ENCODE data around the gene IQSEC2.
A peak's percentile ranks its signal among the peaks of the same experiment; 100 is the strongest.

Gene IQSEC2

DNA sequence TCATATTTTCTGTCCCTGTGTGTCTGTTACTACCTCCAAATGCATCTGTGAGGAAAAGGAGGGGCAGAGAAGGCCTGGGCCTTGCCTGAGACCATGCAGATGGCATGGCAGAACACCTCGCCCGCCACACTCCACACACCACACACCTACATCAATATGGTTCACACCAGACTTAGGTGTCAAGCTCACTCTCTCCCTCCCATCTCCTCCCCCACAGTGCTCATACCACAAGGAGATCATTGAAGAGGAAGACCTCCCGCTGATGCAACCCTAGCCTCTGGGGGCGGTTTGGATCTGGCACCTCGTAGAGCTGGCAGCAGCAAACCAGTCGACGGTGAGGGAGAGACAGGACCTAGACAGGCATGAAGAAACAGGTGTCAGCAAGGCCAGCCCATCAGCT lies 39.8 kb downstream of the IQSEC2 start:
- no peaks in the 10 kb centered on the region for H3K9me2 ChIP-seq (ENCODE audit: low read depth, low read length)
- no peak overlapping the region for H3K9ac ChIP-seq (ENCODE audit: low read length)
- no peaks in the 10 kb centered on the region for H3K79me2 ChIP-seq (ENCODE audit: insufficient read depth, low read length)
- no peaks in the 10 kb centered on the region for H3K36me3 ChIP-seq (ENCODE audit: insufficient read depth, low read length)
- no peak overlapping the region for H3K4me2 ChIP-seq (ENCODE audit: low read length)
- no peaks in the 10 kb centered on the region for H3K4me1 ChIP-seq (ENCODE audit: insufficient read depth, low read length, severe bottlenecking)
- TF ChIP-seq EZH2 (IDR thresholded peaks at IDR 0.05; ENCODE audit: borderline replicate concordance, low read length), result no peak
- TF ChIP-seq, protein P1, sequence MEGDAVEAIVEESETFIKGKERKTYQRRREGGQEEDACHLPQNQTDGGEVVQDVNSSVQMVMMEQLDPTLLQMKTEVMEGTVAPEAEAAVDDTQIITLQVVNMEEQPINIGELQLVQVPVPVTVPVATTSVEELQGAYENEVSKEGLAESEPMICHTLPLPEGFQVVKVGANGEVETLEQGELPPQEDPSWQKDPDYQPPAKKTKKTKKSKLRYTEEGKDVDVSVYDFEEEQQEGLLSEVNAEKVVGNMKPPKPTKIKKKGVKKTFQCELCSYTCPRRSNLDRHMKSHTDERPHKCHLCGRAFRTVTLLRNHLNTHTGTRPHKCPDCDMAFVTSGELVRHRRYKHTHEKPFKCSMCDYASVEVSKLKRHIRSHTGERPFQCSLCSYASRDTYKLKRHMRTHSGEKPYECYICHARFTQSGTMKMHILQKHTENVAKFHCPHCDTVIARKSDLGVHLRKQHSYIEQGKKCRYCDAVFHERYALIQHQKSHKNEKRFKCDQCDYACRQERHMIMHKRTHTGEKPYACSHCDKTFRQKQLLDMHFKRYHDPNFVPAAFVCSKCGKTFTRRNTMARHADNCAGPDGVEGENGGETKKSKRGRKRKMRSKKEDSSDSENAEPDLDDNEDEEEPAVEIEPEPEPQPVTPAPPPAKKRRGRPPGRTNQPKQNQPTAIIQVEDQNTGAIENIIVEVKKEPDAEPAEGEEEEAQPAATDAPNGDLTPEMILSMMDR (IDR thresholded peaks at IDR 0.05; ENCODE audit: low read length), result no peak
- H3K27me3 ChIP-seq (ENCODE audit: insufficient read depth, low read length), result no peaks in the 10 kb centered on the region
- H3K4me3 ChIP-seq (ENCODE audit: low read depth, low read length, poor library complexity, severe bottlenecking), result no peak overlapping the region
- no peaks in the 10 kb centered on the region for H4K20me1 ChIP-seq (ENCODE audit: insufficient read depth, low read length)
- H3F3A ChIP-seq (ENCODE audit: insufficient read depth, low read length), result no peaks in the 10 kb centered on the region
- H3K9me3 ChIP-seq (ENCODE audit: low read length), result no peaks in the 10 kb centered on the region
- H3K27ac ChIP-seq (ENCODE audit: low read depth, low read length, poor library complexity, severe bottlenecking), result no peak overlapping the region
- no peak overlapping the region for H2AFZ ChIP-seq (ENCODE audit: low read length)

DNA sequence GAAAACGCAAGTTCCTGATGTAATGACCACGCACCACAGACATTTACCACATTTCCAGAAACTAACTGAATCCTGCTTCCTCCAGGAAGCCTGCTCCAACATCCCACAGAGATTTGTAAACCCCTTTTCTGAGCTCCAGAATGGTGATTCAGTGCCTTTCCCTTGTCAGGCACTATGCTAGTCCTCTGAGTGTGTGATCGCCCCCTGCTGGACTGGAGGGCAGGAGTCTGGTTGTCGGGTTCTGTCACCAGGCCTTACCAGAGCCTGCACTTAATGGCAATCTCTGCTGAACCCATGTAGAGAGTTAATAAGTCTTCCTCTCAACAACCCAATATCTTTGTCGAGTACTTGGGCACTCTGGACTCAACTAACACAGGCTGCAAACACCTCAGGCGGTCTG lies 41.9 kb downstream of the IQSEC2 start:
- Histone ChIP-seq H3K9me2 (ENCODE audit: low read depth, low read length) (no peaks in the 10 kb centered on the region), H4K20me1 (ENCODE audit: insufficient read depth, low read length) (no peaks in the 10 kb centered on the region), H3K4me3 (ENCODE audit: low read depth, low read length, poor library complexity, severe bottlenecking) (no peak overlapping the region), H3K9me3 (ENCODE audit: low read length) (no peaks in the 10 kb centered on the region), H3K27me3 (ENCODE audit: insufficient read depth, low read length) (no peaks in the 10 kb centered on the region), H3K4me2 (ENCODE audit: low read length) (no peak overlapping the region), H3K9ac (ENCODE audit: low read length) (no peak overlapping the region), H2AFZ (ENCODE audit: low read length) (no peak overlapping the region), H3F3A (ENCODE audit: insufficient read depth, low read length) (no peaks in the 10 kb centered on the region), H3K79me2 (ENCODE audit: insufficient read depth, low read length) (no peaks in the 10 kb centered on the region), H3K4me1 (ENCODE audit: insufficient read depth, low read length, severe bottlenecking) (no peaks in the 10 kb centered on the region), H3K27ac (ENCODE audit: low read depth, low read length, poor library complexity, severe bottlenecking) (no peak overlapping the region), H3K36me3 (ENCODE audit: insufficient read depth, low read length) (no peaks in the 10 kb centered on the region)
- TF ChIP-seq, protein P1 (IDR thresholded peaks at IDR 0.05; ENCODE audit: low read length), result peak; percentile 41; the same call in 1 of the 2 replicates
- no peak for TF ChIP-seq EZH2 (IDR thresholded peaks at IDR 0.05; ENCODE audit: borderline replicate concordance, low read length)

DNA sequence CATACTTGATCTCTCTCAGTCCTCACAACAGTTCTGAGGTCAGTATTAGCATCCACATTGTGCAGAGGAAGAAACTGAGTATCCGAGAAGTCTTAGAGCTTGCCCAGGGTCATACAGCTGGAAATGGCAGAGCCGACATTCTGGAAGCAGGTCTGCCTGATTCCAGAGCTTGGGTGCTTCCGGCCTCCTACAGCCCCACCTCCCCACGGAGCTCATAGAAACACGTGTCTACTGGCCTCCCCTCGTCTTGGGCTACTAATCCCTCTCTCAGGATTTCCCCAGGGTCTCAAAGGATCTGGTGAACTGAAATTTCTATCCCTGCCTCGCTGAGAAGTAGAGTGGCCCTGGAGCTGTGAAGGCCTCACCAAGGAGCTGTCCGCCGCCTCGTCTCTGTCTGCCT lies 44.3 kb downstream of the IQSEC2 start:
- Histone ChIP-seq H3K27me3 (ENCODE audit: insufficient read depth, low read length) (no peaks in the 10 kb centered on the region), H3K4me2 (ENCODE audit: low read length) (no peak overlapping the region), H3K9me3 (ENCODE audit: low read length) (no peaks in the 10 kb centered on the region), H3K79me2 (ENCODE audit: insufficient read depth, low read length) (no peaks in the 10 kb centered on the region), H3K4me1 (ENCODE audit: insufficient read depth, low read length, severe bottlenecking) (no peaks in the 10 kb centered on the region), H3K4me3 (ENCODE audit: low read depth, low read length, poor library complexity, severe bottlenecking) (no peak overlapping the region), H2AFZ (ENCODE audit: low read length) (no peak overlapping the region), H3K27ac (ENCODE audit: low read depth, low read length, poor library complexity, severe bottlenecking) (no peak overlapping the region), H3K36me3 (ENCODE audit: insufficient read depth, low read length) (no peaks in the 10 kb centered on the region), H3K9me2 (ENCODE audit: low read depth, low read length) (no peaks in the 10 kb centered on the region), H3F3A (ENCODE audit: insufficient read depth, low read length) (no peaks in the 10 kb centered on the region), H4K20me1 (ENCODE audit: insufficient read depth, low read length) (no peaks in the 10 kb centered on the region), H3K9ac (ENCODE audit: low read length) (no peak overlapping the region)
- no peak for TF ChIP-seq EZH2 (IDR thresholded peaks at IDR 0.05; ENCODE audit: borderline replicate concordance, low read length)
- TF ChIP-seq, protein P1 (IDR thresholded peaks at IDR 0.05; ENCODE audit: low read length), result no peak

All from OCI-LY1 (cell line).